ENCODE data around the gene AXIN1.

DNA sequence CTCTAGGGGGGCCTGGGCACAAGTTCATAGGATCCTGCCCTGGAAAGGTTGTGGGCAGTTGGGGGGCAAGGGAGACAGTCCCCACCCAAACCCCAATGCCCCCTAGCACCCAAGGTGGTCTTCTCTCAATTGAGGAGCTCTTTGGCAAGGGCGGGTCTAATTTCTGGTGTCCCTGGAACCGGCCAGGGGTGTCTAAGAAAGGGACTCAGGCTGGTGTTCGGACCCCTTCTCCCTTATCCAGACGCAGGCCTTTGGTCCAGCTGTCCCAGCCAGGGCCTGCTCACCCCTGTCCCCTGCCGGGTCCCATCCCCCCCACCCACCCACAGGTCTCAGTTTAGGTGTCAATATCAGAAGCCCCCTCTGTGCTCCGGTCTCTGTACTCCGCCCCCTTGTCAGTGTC lies 73.0 kb downstream of the AXIN1 start:
- TF ChIP-seq, protein P1, sequence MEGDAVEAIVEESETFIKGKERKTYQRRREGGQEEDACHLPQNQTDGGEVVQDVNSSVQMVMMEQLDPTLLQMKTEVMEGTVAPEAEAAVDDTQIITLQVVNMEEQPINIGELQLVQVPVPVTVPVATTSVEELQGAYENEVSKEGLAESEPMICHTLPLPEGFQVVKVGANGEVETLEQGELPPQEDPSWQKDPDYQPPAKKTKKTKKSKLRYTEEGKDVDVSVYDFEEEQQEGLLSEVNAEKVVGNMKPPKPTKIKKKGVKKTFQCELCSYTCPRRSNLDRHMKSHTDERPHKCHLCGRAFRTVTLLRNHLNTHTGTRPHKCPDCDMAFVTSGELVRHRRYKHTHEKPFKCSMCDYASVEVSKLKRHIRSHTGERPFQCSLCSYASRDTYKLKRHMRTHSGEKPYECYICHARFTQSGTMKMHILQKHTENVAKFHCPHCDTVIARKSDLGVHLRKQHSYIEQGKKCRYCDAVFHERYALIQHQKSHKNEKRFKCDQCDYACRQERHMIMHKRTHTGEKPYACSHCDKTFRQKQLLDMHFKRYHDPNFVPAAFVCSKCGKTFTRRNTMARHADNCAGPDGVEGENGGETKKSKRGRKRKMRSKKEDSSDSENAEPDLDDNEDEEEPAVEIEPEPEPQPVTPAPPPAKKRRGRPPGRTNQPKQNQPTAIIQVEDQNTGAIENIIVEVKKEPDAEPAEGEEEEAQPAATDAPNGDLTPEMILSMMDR (conservative IDR thresholded peaks at IDR 0.05; ENCODE audit: low read length): no peak
- TF ChIP-seq EZH2phosphoT487 (IDR thresholded peaks at IDR 0.05; ENCODE audit: borderline replicate concordance): no peak

Measured in Loucy (cell line).